K562 (cell line): Measurements from ENCODE around the gene MED13L. TPM values are rescaled to one million over a fixed set of nuclear protein-coding genes. Genes with fewer than 3 reads are reported as not detected.

Source experiments
- BRF2 ChIP-seq: IDR thresholded peaks from 3 replicates; pipeline ENCODE4 v1.6.1; 2011; ENCODE audit warnings: borderline replicate concordance, mild to moderate bottlenecking; ENCODE audit not compliant: insufficient read length, insufficient read depth
- CTCF ChIP-seq, 3 experiments: IDR thresholded peaks in 2 of 3; conservative IDR thresholded peaks in 1 of 3; 2 replicates each; pipeline ENCODE4 v1.5.1; 2011 to 2012; ENCODE audit warnings: low read length in 3 of 3, mild to moderate bottlenecking in 3 of 3, control low read depth in 2 of 3, improper control_type of control experiment in 1 of 3, inconsistent platforms in 1 of 3, low read depth in 1 of 3, mixed read lengths in 1 of 3, moderate library complexity in 1 of 3; ENCODE audit not compliant: insufficient read depth in 2 of 3
- ELK1 ChIP-seq: sonication (generic); formaldehyde crosslinking; IDR thresholded peaks from 2 replicates; pipeline ENCODE4 v1.8.1; 2022; ENCODE audit warnings: missing genetic modification reagents
- ETS1 ChIP-seq: conservative IDR thresholded peaks from 2 replicates; pipeline ENCODE4 v1.6.1; 2011; ENCODE audit warnings: low read depth, mild to moderate bottlenecking, low read length; ENCODE audit not compliant: control insufficient read depth
- EZH2 ChIP-seq: IDR thresholded peaks from 2 replicates; pipeline ENCODE4 v1.6.1; 2012; ENCODE audit warnings: low read depth, mild to moderate bottlenecking, inconsistent platforms, low read length, borderline replicate concordance
- FOXJ2 ChIP-seq: fragments of 200-800 bp; sonication (Bioruptor generic); IDR thresholded peaks from 2 replicates; pipeline ENCODE4 v1.6.1; 2016; ENCODE audit warnings: missing genetic modification characterization, missing compliant biosample characterization
- IRF9 ChIP-seq: fragments of 450-650 bp; IDR thresholded peaks from 2 replicates; pipeline ENCODE4 v1.6.1; 2016; ENCODE audit warnings: missing biosample characterization, missing genetic modification characterization
- MBD2 ChIP-seq: sonication (generic); IDR thresholded peaks from 2 replicates; pipeline ENCODE4 v1.6.1; 2016; ENCODE audit warnings: low read depth, borderline replicate concordance
- MCM5 ChIP-seq: fragments of 450-650 bp; IDR thresholded peaks from 2 replicates; pipeline ENCODE4 v1.6.1; 2016; ENCODE audit warnings: low read depth
- MEF2D ChIP-seq: conservative IDR thresholded peaks from 2 replicates; pipeline ENCODE4 v1.6.1; 2016; ENCODE audit warnings: low read depth, missing genetic modification characterization, missing compliant biosample characterization
- NCOA6 ChIP-seq: fragments of 450-650 bp; IDR thresholded peaks from 2 replicates; pipeline ENCODE4 v1.6.1; 2017; ENCODE audit warnings: mild to moderate bottlenecking
- NUFIP1 ChIP-seq: fragments of 450-650 bp; IDR thresholded peaks from 2 replicates; pipeline ENCODE4 v1.6.1; 2018; ENCODE audit not compliant: partially characterized antibody
- PHF20 ChIP-seq: fragments of 450-650 bp; IDR thresholded peaks from 2 replicates; pipeline ENCODE4 v1.6.1; 2018; ENCODE audit not compliant: partially characterized antibody
- POLR2B ChIP-seq: fragments of 450-650 bp; IDR thresholded peaks from 2 replicates; pipeline ENCODE4 v1.6.1; 2018; ENCODE audit warnings: low read depth; ENCODE audit not compliant: partially characterized antibody
- POU5F1 ChIP-seq: fragments of 150-350 bp; IDR thresholded peaks from 2 replicates; pipeline ENCODE4 v1.6.1; 2014; ENCODE audit warnings: borderline replicate concordance, low read length, low read depth, mild to moderate bottlenecking; ENCODE audit not compliant: partially characterized antibody
- RAD51 ChIP-seq: fragments of 450-650 bp; IDR thresholded peaks from 2 replicates; pipeline ENCODE4 v1.7.1; 2016; ENCODE audit warnings: low read depth, mild to moderate bottlenecking, borderline replicate concordance
- SMARCE1 ChIP-seq: fragments of 450-650 bp; IDR thresholded peaks from 2 replicates; pipeline ENCODE4 v1.7.1; 2016; ENCODE audit warnings: mild to moderate bottlenecking
- SPI1 ChIP-seq: IDR thresholded peaks from 2 replicates; pipeline ENCODE4 v1.6.1; 2011; ENCODE audit warnings: low read depth, low read length, control low read depth, borderline replicate concordance
- TAL1 ChIP-seq: fragments of 450-650 bp; IDR thresholded peaks from 2 replicates; pipeline ENCODE4 v1.6.1; 2016; ENCODE audit warnings: mild to moderate bottlenecking
- TEAD1 ChIP-seq, 2 experiments: fragments of 450-650 bp in 1 of 2; sonication (generic) in 1 of 2; formaldehyde crosslinking; IDR thresholded peaks; 2 replicates each; pipeline versions ENCODE4 v1.4.0 to v1.8.0; 2020 to 2022; ENCODE audit warnings: mild to moderate bottlenecking in 2 of 2, missing genetic modification reagents in 1 of 2
- TSC22D4 ChIP-seq: fragments of 450-650 bp; IDR thresholded peaks from 2 replicates; pipeline ENCODE4 v1.6.1; 2016; ENCODE audit warnings: missing genetic modification characterization, missing biosample characterization, control low read depth
- ZBED1 ChIP-seq: IDR thresholded peaks from 2 replicates; pipeline ENCODE4 v1.6.1; 2014
- ZNF561 ChIP-seq: fragments of 450-650 bp; formaldehyde crosslinking; conservative IDR thresholded peaks from 2 replicates; pipeline ENCODE4 v1.4.0; 2020; ENCODE audit warnings: mild to moderate bottlenecking, moderate library complexity
- polyA plus RNA-seq, 8 experiments: library from polyadenylated mRNA; depleted of rRNA in 4 of 8; stranded (reverse) in 5 of 8; unstranded in 3 of 8; fragments of >200 nt; fragmentation: Nextera tagmentation in 2 of 8; fragmentation: Illumina TruSeq in 1 of 8; extraction: Ambion mirVana in 2 of 8; extraction: Trizol in 1 of 8; gene quantifications; 2 replicates each; pipeline versions ENCODE4 v1.2.1 to v1.2.3, GENCODE V29; 2011 to 2014; ENCODE audit warnings: inconsistent platforms in 1 of 8, missing spikeins in 1 of 8
- total RNA-seq, 7 experiments: library from RNA; depleted of rRNA in 6 of 7; stranded (reverse); fragments of >200 nt in 6 of 7; fragmentation: Illumina TruSeq in 2 of 7; extraction: Trizol in 2 of 7; gene quantifications; 2 replicates each; pipeline versions ENCODE4 v1.2.1 to v1.2.3, GENCODE V29; 2011 to 2021; ENCODE audit warnings: low replicate concordance in 1 of 7

MED13L gene
- total and polyA plus RNA-seq, 9 of the 15 experiments (the other 6 are each of a cell fraction or from before 2014, with no cell fraction given), result 13.4 to 90.3 (median 36.9) TPM

- TF ChIP-seq MBD2 (no peak), SMARCE1 (no peak), TSC22D4 (tag) (no peak), CTCF (IDR thresholded peaks at IDR 0.05 in 2 of 3, conservative IDR thresholded peaks at IDR 0.05 in 1 of 3; ENCODE audit: insufficient read depth in 2 of 3, low read depth in 1 of 3, low read length in 3 of 3) (peak in 2 of 3 experiments; percentile 45 to 48; a peak in 4 of 6 replicates), FOXJ2 (tag) (no peak; the same call in 1 of the 2 replicates), EZH2 (no peak), RAD51 (peak; percentile 85), SPI1 (no peak), POLR2B (no peak), PHF20 (no peak), TAL1 (no peak), POU5F1 (no peak), MCM5 (no peak), NUFIP1 (no peak), BRF2 (no peak), TEAD1 (CRISPR knock-in tag; IDR thresholded peaks at IDR 0.05) (no peak), ZBED1 (0 out of 2 replicates have a peak, but pooled peaks have one; percentile 46), MEF2D (tag) (no peak), ELK1 (CRISPR knock-in tag) (no peak), NCOA6 (no peak), ZNF561 (CRISPR knock-in tag) (no peak), ETS1 (no peak; the same call in 1 of the 2 replicates), IRF9 (tag) (no peak)
These were observed at the start of gene MED13L (continued) for GRCh38 chr12:116277467-116278278.
